SK-N-DZ (cell line): Measurements from ENCODE around the gene NME8.

ENCODE experiments used
- DNase-seq: peaks from one replicate; pipeline ENCODE4 v3.0.0-alpha.2; 2015; ENCODE audit warnings: low spot score

The NME8 gene

DNA sequence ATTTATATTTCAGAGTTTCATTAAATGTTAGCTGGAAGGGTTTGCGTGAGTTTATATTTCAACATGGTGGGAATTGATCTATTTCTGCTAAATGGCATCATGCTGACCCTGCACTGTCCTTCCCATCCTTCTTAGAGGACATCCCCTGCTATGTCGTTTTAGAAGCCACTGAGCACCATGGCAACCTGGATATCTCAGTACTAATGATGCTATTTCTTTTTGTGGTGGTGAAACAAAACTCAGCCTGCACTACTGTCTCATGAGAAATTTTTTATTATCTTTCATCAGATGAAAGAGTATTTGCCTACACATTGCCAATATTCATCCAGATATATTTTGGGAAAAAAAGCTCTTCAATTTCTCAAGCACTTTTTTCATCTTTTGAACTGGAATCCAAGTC, 84.1 kb downstream of the NME8 start:
- DNase-seq, result no peak

DNA sequence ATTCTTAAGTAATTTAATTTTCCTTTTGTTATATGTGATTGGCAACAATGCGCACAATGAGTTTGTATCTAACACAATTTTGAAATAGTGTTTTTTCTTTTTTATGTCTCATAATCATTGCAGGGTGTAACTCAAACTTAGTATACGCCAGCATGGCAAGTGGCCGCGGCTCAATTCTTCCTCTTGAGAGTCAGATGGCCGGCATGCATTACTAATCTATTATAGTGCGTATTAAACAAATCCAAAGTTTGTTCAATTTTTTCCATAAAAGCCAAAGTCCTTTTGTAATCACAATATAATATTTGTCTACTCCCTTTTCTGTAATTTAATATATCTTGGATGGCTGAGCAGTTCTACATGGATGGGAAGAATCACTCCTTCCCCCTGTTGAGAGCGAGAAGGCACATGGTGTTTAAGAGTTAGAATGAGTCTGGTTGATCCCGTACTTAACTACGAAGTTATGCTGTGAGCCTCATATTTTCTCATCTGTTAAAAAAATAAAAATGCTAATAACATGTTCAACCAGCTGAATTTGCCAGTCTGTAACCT, 84.7 kb downstream of the NME8 start:
- no peak for DNase-seq

DNA sequence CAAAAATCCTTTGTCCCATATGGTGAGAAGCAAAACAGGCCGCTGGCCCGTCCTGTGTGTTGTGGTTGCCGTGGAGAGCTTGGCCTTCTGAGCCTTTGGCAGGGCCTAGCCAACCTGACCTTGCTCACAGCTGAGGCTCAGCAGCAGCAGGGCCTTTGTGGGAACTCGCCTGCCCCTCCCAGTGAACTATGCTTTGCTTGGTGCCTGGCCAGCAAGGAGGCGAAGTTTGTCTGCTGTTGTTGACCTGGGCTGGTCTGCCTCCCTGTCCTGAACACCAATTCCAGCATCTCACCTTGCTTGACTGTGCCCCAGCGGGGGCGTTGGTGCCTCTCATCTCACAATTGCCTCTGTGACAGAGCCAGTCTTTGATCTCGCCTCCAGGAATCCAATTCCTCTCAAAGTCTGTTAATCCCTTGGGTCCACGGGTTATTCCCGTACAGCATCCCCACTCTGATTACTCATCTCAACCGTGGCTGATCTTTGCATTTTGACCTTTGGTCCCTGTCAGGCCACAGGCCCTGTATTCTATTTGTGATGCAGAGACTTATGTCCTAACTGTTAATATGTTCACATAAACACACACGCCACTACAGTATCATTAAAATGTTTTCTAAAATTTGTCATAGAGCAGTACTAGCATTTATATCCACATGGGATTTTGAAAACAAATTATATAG, 94.7 kb downstream of the NME8 start:
- no peak for DNase-seq

DNA sequence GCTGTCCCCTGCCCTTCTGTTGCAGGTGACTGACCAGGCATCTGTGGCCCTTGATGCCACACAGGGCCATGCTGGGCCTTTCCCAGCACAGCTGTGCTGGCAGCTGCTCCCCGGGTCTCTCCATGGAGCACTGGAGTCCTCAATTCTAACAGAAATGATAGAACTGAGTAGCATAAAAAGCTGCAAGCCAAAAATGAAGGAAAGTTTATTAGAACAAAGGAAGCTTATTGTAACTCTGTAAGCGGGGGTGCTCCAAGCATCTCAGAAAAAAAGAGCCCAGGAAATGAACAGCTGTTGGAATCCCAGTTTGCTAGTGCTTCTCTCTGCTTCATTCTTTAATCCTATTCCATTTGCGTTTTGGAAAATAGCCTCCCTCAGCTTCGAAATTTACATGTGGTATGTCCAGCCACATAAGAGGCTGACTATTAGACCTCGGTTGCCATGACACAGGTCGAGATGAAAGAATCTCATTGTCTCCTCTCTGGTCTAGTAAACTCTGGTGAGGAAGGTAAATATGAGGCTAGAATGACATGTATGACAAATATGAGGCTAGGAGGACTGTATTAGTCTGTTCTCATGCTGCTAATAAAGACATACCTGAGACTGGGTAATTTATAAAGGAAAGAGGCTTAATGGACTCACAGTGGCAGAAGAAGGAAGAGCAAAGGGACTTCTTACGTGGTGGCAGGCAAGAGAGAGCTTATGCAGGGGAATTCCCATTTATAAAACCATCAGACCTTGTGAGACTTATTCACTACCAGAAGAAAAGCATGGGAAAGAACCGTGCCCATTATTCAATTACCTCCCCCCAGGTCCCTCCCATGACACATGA, 95.7 kb downstream of the NME8 start:
- DNase-seq, result no peak

DNA sequence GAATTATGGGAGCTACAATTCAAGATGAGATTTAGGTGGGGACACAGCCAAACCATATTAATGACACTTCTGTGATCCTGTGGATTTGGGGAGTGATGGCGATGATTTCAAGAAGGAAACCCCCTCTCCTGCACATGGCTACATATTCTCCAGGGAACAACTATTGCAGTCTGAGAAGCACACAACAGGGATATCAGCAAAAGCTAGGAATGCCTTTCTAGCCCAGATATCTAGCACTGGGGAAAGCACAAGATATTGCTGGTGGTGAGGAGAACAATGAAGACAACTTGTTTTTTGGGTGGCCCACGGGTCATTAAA, 96.3 kb downstream of the NME8 start:
- no peak for DNase-seq

DNA sequence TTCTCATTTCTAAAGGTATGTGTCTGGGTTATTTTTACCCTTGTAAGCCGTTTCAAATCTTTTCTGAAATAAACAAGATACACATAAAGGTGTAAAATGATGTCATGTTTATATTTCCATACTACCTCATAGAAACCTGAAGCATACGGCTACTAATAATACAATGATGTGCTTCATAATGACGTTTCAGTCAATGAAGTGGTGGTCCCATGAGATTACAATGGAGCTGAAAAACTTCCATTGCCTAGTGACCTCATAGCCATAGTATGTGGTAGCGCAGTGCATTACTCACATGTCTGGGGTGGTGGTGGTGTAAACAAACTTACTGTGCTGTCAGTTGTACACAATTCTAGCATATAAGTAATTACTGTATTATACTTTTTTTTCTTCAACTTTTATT, 96.9 kb downstream of the NME8 start:
- no peak for DNase-seq

DNA sequence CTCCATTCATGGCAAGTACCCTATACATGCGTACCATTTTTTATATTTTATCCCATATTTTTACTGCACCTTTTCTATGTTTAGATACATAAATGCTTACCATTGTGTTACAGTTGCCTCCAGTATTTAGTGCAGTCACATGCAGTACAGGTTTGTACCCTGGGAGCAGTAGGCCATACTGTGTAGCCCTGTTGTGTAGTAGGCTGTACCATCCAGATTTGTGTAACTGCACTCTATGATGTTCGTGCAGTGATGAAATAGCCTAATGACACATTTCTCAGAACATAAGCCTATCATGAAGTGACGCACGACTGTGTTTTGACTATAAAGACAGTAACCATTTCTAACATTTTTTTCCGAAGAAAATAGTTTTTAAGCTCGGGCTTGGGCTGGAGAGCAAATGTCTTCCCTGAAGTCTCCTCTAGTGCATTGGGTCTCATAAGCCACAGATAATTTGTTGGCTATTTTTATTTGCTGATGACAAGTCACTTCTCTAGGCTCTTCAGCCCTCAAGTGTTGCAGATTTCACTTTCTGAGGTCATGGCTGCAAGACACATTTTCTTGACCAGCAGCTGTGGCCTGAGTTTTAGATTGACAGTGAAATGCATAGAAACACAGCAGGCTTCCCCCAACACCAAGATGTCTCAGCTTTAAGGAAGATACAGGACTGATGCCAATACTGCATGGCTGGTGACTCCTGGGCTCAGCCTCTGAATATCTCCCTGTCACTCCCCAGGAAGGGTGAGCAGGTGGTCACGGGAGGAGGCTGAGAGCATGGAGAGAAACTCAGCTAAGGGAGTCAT, 98.9 kb downstream of the NME8 start:
- no peak for DNase-seq

DNA sequence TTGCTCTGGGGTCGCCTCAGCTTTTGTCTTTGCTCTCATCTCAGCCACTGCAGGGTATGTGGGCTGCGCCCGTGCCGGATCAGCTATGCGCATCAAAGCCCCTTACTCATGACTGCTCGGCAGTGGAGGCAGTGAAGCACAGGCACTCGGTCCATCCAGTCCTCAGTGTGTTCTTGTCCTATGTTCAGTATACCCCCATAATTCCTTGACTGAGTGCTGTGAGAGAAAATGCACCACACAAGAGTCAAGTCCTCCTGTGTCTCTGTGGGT, 99.5 kb downstream of the NME8 start:
- no peak for DNase-seq
